ENCODE measurements around the gene PSME1. TPM values are rescaled to one million over a fixed set of nuclear protein-coding genes. Genes with fewer than 3 reads are reported as not detected.

The PSME1 gene
- total and polyA plus RNA-seq, 2 of the 13 experiments (the other 11 are each of a cell fraction or from before 2014, with no cell fraction given): 159 to 608 TPM

DNA sequence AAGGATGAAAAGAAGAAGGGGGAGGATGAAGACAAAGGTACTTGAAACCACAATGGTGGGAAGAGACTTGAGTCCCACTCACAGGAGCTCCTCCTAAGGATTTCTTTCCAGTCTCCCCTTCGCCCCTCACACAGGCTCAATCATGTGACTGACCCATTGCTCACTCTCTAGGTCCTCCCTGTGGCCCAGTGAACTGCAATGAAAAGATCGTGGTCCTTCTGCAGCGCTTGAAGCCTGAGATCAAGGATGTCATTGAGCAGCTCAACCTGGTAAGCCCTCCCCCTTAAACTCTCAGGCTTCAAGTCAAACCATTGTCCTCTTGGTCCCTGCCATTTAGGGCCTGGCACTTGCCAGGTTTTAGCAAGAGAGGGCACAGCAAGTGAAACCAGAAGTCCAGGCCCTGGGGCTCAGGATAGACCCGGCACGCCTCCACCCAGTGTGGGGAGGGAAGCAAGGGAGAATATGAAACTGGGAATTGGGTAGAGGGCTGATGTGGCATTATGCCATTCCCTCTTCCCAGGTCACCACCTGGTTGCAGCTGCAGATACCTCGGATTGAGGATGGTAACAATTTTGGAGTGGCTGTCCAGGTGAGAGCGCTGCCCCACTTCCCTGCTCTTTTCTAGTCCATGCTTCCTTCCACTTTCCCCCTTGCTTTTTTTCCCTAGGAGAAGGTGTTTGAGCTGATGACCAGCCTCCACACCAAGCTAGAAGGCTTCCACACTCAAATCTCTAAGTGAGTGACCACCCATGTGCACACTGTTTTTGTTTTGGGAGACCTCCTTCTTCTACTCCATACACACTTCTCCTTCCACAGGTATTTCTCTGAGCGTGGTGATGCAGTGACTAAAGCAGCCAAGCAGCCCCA, 1.8 kb downstream of the PSME1 start (continued):
- TF ChIP-seq PRDM10 (CRISPR knock-in tag; IDR thresholded peaks at IDR 0.05; ENCODE audit: low read depth): no peak
- no peak for TF ChIP-seq EP300 (IDR thresholded peaks at IDR 0.05; ENCODE audit: low read depth in 2 of 2, low read length in 2 of 2)
- TF ChIP-seq EP300 (CRISPR knock-in tag; IDR thresholded peaks at IDR 0.05; ENCODE audit: borderline replicate concordance): 0 out of 2 replicates have a peak, but pooled peaks have one; percentile 28
- TF ChIP-seq RAD51 (IDR thresholded peaks at IDR 0.05; ENCODE audit: borderline replicate concordance): no peak
- TF ChIP-seq SAP130 (CRISPR knock-in tag; IDR thresholded peaks at IDR 0.05; ENCODE audit: low read depth): 0 out of 2 replicates have a peak, but pooled peaks have one; percentile 21
- TF ChIP-seq, protein P1, sequence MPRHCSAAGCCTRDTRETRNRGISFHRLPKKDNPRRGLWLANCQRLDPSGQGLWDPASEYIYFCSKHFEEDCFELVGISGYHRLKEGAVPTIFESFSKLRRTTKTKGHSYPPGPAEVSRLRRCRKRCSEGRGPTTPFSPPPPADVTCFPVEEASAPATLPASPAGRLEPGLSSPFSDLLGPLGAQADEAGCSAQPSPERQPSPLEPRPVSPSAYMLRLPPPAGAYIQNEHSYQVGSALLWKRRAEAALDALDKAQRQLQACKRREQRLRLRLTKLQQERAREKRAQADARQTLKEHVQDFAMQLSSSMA (CRISPR knock-in tag; IDR thresholded peaks at IDR 0.05): peak; percentile 55; the same call in 1 of the 2 replicates
- no peak; the same call in 1 of the 2 replicates for TF ChIP-seq AHR (CRISPR knock-in tag; IDR thresholded peaks at IDR 0.05)
- TF ChIP-seq JUND (CRISPR knock-in tag; IDR thresholded peaks at IDR 0.05): no peak
- no peak for TF ChIP-seq ATF7-NPFF (CRISPR knock-in tag; IDR thresholded peaks at IDR 0.05; ENCODE audit: low read depth)
- no peak for TF ChIP-seq ZFP90 (CRISPR knock-in tag; IDR thresholded peaks at IDR 0.05; ENCODE audit: borderline replicate concordance)
- TF ChIP-seq ZBTB4 (CRISPR knock-in tag; IDR thresholded peaks at IDR 0.05; ENCODE audit: borderline replicate concordance): 0 out of 2 replicates have a peak, but pooled peaks have one; percentile 22
- peak; percentile 13; the same call in 1 of the 2 replicates for TF ChIP-seq ZNF225 (CRISPR knock-in tag; IDR thresholded peaks at IDR 0.05)
- no peak for TF ChIP-seq ZSCAN20 (CRISPR knock-in tag; IDR thresholded peaks at IDR 0.05; ENCODE audit: borderline replicate concordance)
- TF ChIP-seq UBTF (CRISPR knock-in tag; IDR thresholded peaks at IDR 0.05): peak; percentile 57
- no peak for TF ChIP-seq TGIF2 (CRISPR knock-in tag; IDR thresholded peaks at IDR 0.05)
- TF ChIP-seq ZNF263 (CRISPR knock-in tag; IDR thresholded peaks at IDR 0.05): 0 out of 2 replicates have a peak, but pooled peaks have one; percentile 30

All from HepG2 (cell line).